ENCODE measurements around the gene RHBDF1.
A peak's percentile ranks its signal among the peaks of the same experiment; 100 is the strongest.
"Not testable (repeated sequence)": the region's sequence is repeated elsewhere in the genome, so short reads cannot be mapped to it uniquely, and the experiment has no call there.

Gene RHBDF1

DNA sequence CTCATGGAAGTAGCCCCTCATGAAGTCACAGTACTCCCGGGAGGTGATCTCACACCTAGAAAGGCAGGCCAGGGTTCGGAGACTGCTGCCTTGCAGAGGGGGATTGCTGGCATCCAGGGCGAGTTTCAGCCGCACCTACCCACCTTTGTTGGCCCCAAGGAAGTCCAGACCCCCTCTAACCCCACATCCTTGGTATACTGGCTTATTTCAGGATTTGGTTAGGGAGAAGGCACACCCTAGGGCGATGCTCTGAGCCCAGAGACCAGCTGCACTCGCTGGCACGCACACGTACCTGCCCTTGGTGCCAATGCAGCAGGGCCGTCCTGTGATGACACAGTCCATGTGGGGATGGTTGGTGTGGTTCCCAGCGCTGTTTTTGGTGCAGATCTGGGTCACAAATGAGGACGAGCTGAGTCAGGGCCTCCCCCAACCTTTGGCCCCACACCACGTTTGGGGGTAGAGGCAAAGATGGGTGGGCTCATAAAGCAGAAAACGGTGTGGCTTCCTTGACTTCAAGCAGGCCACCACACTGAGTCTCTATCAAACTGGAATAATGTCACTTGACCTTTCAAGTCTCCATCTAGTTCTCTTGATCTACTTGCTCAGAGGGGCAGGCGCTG, 12.9 kb downstream of the RHBDF1 start:
- H3K4me3 ChIP-seq (ENCODE audit: low read depth, low read length), result no peak overlapping the region

DNA sequence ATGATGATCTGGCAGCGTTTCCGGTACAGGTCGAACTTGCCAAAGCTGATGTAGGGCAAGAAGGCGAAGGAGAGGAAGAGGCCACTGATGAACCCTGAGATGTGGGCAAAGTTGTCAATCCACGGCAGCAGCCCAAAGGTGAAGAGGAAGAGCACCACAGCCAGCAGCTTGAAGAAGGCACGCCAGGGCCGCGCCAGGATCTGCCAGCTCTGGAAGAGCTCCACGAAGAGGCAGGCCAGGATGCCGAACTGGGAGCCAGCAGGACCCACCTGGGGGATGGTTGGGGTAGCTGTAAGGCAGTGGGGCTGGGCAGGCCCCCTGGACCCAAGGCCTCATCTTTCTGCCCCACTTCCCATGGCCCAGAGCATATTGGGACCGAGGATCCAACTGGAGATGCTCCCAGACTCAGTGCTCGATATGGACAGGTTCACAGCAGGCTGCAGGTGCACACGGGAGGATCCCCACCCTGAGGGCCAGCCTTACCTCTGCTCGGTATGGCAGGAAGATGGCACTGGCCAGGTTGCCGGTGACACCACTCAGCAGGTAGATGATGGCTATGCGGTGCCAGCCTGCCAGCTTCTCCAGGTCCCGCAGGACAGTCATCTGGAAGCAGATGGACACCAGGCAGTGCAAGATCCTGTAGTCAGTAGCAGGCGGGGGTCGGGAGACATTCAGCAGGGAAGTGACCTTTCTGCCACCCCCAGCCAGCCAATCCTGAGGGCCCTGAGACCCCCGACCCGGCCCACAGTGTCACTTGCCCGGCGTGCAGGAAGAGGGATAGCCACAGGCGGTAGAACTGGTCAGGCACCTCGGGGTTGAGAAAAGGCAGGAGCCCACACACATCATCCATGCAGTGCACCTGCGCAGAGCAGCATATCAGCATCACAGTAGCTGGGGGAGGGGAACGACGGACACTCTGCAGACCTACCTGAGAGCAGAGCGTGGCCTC, 13.7 kb downstream of the RHBDF1 start:
- no peak overlapping the region for H3K4me3 ChIP-seq (ENCODE audit: low read depth, low read length)

DNA sequence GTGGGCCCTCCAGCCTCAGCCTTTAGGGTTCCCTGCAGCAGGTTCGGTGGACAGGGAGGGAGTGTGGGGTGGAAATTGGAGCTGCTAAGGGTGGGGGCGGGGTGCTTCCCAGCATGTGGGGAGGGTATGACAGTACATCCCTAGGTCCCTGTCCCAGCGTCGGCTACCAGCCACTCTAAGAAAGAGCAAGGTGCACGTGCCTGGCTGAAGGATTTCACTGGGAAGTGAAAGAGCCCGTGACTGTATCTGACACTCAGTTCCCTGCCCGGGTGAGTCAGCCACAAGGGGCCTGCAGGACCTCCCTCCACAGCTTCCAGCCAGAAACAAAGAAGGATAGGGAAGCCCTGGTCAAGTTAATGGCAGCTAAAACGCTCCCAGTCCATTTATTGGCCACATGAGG, 14.7 kb downstream of the RHBDF1 start:
- no peak overlapping the region for H3K4me3 ChIP-seq (ENCODE audit: low read depth, low read length)

GRCh38 chr16:56231-56927, 16.1 kb downstream of the RHBDF1 start:
- no peak overlapping the region for H3K4me3 ChIP-seq (ENCODE audit: low read depth, low read length)

DNA sequence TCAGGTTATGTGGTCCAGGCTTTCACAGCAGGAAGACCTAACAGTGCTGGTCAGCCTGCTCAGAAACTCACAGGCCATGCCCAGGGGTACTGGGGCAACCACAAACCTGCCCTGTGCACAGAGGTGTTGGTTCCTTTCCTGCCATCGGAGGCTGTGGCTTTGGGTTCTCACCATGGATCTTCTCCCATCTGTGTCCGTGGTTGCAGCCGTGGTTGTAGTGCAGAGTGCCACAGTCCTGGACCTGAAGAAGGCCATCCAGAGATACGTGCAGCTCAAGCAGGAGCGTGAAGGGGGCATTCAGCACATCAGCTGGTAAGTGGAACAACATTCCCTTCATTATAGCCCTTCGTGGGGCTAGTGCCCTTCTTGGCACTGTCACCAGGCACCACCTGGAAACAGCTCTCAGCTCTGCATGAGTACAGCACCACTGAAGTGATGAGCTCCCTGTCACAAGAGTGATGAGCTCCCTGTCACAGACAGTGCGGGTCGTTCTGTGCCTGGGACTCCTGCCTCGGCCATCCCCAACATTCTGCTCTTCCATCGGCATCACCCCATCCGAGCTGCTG, 16.8 kb downstream of the RHBDF1 start:
- no peak overlapping the region for H3K4me3 ChIP-seq (ENCODE audit: low read depth, low read length)

DNA sequence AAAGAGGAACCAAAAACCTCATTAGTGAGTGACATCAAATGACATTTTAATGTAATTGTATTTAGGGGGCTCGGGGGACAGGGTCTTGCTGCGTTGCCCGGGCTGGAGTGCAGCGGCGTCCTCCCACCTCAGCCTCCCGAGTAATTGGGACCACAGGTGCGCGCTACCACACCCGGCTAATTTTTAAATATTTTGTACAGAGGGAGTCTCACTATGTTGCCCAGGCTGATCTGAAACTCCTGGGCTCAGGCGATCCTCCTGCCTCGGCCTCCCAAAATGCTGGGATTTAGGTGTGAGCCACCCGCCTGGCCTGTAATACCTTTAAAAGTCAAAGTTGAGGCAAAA, 18.2 kb downstream of the RHBDF1 start:
- H3K4me3 ChIP-seq (ENCODE audit: low read depth, low read length), result peak overlapping the region; percentile 69

- peak within 1 kb of the TSS; percentile 80 for H3K4me3 ChIP-seq (ENCODE audit: low read depth, low read length)
Observed at GRCh38 chr16:53346-54236, 18.8 kb downstream of the RHBDF1 start, which contains the start of the genes POLR3K and SNRNP25. Gene POLR3K, minus strand, starts transcription at chr16:53608. Its CDS starts 22 bp downstream, at chr16:53586. Gene SNRNP25, plus strand, starts transcription at chr16:53828. Its CDS starts 189 bp downstream, at chr16:54017.

- no peak overlapping the region for H3K4me3 ChIP-seq (ENCODE audit: low read depth, low read length)
Observed at GRCh38 chr16:50769-51591, 21.5 kb downstream of the RHBDF1 start.

DNA sequence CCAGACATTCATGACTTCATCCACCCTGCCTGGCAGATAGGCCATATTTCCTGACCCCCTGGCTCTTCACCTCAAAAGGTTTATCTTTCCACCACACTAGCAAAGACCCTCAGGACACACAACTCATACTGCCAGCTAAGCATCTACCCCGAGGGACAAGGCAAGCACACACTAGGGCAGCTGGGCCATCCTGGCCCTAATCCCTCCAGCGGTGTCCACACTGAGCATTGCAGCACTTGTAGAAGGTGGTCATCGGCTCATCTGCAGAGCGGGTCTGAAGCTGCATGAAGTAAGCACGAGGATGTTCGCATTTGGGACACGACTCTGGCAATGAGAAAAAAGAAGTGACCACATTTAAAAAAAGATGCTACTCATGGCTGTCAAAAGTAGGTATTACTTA, 25.2 kb downstream of the RHBDF1 start:
- no peak overlapping the region for H3K4me3 ChIP-seq (ENCODE audit: low read depth, low read length)

GRCh38 chr16:46510-46909, 25.9 kb downstream of the RHBDF1 start:
- not testable (repeated sequence) for H3K4me3 ChIP-seq (ENCODE audit: low read depth, low read length)

DNA sequence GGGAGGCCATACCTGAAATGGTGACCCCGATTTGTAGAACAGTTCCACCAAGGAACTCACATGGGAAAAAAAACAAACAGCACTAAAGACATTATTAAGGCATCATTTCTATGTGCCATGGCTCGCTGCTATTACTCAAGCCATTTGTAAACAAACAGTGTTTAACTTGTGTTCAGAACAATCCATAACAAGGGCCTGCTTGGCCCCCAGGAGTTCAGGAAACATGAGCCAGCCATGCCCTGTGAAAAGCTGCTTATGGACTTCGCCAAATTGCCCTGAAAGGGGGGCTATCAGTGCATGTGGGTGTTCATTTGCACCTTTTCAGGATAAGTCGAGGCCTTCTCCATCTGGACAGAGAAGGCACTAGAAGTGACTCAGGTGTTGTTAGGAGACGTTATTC, 27.0 kb downstream of the RHBDF1 start:
- H3K4me3 ChIP-seq (ENCODE audit: low read depth, low read length), result no peak overlapping the region

- H3K4me3 ChIP-seq (ENCODE audit: low read depth, low read length), result no peak overlapping the region
Observed at GRCh38 chr16:44655-45054, 27.8 kb downstream of the RHBDF1 start.

DNA sequence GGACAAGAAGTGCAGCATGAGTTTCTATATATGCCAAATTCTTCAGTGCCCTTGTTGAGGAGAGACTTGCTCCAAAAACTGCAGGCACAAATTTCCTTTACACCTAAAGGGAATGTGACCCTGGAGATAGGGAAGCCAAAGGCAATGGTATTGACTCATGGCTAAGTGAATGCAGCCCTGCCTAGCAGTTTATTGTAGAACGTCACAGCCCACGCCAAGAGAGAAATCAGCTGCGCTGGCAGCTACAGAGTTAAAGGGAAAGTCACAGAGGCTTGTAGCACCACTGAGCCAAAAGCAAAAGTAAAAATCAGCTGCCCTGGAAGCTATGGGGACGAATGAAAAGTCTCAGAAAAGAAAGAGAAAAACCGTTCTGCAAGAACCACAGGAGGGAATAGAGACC, 29.1 kb downstream of the RHBDF1 start:
- H3K4me3 ChIP-seq (ENCODE audit: low read depth, low read length), result no peak overlapping the region

GRCh38 chr16:42691-43090, 29.7 kb downstream of the RHBDF1 start:
- no peak overlapping the region for H3K4me3 ChIP-seq (ENCODE audit: low read depth, low read length)

GRCh38 chr16:42069-42457, 30.4 kb downstream of the RHBDF1 start:
- no peak overlapping the region for H3K4me3 ChIP-seq (ENCODE audit: low read depth, low read length)

GRCh38 chr16:41439-42068, 30.9 kb downstream of the RHBDF1 start:
- H3K4me3 ChIP-seq (ENCODE audit: low read depth, low read length), result no peak overlapping the region

- H3K4me3 ChIP-seq (ENCODE audit: low read depth, low read length), result no peak overlapping the region
Observed at GRCh38 chr16:38941-39892, 33.2 kb downstream of the RHBDF1 start.

DNA sequence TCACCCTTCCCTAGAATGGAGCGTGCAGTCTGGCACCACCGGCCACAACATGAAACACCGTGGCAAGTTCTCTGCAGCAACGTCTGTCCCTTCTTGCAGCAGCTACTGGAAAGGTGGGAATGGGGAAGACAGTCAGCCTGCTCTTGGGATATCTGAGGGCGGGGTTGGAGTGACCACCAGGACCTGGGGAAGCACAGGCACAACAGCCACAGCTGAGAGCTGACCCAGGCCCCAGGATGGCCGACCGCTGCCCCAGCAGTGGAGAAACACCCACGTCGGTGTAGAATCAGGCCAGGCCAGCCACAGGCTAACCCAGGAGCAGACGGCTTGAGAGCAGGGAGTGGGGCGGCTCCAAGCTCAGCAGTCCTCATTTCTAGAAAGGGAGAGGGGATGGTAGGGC, 34.2 kb downstream of the RHBDF1 start:
- not testable (repeated sequence) for H3K4me3 ChIP-seq (ENCODE audit: low read depth, low read length)
